GM12875 (cell line): ENCODE results near the gene CEMP1.

Source experiments
- H3K4me3 ChIP-seq: one replicate; pipeline ENCODE4 v1.5.1; 2011; ENCODE audit warnings: low read depth, low read length, control low read depth
- TF ChIP-seq, protein P1 (sequence below): IDR thresholded peaks from 2 replicates; pipeline ENCODE4 v1.5.1; 2011; ENCODE audit warnings: low read depth, mild to moderate bottlenecking, control low read depth, inconsistent platforms, low read length, moderate library complexity, borderline replicate concordance; ENCODE audit not compliant: insufficient read depth

Gene CEMP1

DNA sequence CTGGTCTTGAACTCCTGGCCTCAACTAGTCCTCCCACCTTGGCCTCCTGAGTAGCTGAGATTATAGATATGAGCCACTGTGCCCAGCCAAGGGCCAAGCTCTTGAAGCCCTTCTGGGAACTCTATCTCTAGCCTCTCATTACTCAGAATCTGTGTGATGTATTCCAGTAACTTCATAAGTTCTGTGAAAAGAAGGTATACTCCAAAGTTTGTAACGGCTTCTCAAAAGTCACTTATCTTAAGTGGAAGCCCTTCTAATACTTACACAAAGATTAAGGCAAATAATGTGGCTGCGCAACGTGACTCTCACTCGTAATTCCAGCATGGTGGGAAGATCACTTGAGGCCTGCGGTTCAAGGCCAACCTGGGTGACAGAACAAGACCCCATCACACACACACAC, 36.6 kb downstream of the CEMP1 start:
- TF ChIP-seq, protein P1, sequence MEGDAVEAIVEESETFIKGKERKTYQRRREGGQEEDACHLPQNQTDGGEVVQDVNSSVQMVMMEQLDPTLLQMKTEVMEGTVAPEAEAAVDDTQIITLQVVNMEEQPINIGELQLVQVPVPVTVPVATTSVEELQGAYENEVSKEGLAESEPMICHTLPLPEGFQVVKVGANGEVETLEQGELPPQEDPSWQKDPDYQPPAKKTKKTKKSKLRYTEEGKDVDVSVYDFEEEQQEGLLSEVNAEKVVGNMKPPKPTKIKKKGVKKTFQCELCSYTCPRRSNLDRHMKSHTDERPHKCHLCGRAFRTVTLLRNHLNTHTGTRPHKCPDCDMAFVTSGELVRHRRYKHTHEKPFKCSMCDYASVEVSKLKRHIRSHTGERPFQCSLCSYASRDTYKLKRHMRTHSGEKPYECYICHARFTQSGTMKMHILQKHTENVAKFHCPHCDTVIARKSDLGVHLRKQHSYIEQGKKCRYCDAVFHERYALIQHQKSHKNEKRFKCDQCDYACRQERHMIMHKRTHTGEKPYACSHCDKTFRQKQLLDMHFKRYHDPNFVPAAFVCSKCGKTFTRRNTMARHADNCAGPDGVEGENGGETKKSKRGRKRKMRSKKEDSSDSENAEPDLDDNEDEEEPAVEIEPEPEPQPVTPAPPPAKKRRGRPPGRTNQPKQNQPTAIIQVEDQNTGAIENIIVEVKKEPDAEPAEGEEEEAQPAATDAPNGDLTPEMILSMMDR = no peak
- no peak overlapping the region for H3K4me3 ChIP-seq

DNA sequence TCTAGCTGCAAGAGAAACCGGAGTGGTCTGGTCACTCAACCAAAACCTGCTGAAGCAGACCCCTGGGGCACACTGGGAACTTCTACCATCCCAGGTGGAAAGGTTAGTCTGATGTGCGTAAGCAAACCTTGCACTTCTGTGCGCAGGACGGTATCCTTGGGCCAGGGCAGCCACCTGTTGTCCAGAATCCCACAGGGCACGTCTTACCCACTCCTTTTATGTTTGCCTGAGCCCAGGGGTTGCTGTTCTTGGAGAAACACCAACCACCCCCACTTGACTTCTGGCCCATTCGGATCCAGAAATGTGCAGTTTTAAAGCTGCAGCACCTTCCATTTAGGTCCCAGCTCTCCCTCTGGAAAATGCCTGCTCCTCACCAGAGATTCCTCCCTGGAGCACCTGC, 37.6 kb downstream of the CEMP1 start:
- TF ChIP-seq, protein P1 = no peak
- H3K4me3 ChIP-seq = no peak overlapping the region

DNA sequence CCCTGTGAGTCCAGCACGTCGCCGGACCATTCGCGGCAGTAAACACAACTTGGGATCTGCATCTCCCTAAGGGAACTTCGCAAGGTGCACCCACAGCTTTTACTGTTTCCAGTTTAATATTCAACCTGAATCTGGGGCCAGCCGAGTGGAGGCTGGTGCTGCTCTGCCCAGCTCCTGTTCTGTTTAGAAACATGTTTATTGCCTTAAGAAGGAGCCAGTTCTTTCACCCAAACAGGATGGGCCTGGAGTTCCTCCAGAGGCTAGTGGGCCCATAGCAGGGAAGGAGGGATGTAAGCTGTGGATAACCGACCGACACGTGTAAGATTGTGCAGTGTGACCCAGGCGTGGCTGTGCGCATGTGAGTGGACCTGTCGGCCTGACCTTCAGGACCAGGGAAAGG, 38.9 kb downstream of the CEMP1 start:
- no peak overlapping the region for H3K4me3 ChIP-seq
- TF ChIP-seq, protein P1 = no peak

DNA sequence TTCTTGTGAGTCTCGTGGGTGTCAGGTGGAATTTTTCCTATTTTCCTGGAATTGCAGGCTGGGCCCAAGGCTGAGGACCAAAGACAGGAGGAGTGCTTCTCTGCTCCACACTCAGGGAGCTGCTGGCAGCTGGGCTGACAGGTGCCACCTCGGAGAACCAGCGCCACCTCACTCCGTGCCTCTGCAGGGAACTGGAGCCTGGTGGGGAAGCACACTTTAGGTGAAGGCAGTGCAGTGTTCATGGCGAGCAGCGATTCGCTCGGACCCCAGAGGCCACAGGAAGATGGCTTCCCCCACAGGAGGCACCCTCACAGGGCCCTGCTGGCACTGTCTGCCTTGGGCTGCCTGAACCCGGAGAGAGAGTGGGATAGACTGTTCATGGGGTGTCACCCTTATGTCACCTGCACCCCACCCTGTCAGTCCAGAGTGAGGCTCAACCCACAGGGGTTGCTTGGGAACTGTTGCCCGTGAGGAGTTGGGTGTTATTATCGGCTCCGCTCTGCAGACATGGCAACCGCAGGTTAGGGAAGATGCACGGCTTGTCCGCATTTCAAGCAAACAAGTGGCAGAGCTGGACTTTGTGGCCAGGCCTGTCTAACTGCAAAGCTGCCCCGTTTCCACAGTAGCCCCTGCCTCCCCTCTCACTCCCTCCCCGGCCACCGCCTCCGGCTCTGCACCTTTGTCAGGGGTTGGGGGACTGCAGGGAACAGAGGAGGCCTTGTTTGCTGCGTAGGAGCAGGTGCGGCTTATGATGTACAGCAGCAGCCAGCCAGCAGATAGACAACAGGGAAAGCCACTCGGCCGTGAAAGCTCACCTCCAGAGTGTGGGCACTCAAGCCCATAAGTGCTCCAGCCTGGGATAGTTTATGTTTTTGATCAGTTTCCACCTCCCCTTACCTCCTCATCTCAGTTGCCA, 40.8 kb downstream of the CEMP1 start:
- H3K4me3 ChIP-seq = no peak overlapping the region
- TF ChIP-seq, protein P1 = no peak

DNA sequence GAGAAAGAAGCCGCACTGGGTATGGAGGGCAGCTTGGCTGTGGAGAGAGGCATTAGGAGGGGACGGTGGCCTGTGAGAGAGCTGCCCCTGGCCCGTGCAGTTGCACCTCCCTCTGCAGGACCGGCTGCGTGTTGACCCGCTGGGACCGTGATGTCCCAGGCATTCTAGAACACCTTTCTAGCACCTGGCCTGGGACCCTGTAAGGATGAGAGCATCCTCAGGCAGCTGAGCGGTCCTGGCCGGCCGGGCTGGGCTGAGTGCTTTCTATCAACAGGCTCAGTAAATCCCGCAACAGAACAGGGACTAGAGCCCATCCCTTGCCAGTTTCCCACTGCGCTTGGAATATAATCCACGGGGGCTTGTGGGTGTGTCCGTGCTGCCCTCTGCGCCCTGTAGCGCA, 41.6 kb downstream of the CEMP1 start:
- TF ChIP-seq, protein P1 = no peak
- H3K4me3 ChIP-seq = no peak overlapping the region

DNA sequence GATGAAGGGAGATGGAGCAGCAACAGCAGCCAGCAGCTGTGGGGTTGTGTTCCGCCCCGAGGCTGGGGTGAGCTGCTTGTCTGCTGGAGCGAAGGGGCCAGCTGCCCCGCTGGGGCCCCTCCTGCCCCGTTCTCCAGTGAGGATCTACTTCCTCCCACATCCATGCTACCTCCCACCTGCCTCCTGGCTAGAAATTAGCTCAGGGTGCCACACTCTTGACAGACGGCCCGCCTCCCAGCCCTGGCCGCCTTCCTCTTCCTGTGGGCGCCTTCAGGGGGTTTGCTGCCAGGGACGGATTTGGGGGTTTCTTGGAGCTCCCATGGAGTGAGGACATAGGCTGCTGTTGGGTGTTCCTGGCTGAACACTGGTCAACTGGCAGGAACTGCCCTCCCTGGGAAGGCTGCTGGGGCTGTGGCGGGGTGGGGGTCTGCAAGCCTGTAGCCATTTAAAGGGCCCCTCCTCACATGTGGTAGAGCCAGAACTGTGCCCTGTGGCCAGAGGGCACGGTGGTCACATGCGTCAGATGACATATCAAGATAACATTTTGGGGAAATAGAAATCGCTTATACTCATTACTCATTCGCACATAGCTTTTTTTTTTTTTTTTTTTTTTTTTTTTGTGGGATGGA, 43.2 kb downstream of the CEMP1 start:
- H3K4me3 ChIP-seq = no peak overlapping the region
- TF ChIP-seq, protein P1 = no peak

DNA sequence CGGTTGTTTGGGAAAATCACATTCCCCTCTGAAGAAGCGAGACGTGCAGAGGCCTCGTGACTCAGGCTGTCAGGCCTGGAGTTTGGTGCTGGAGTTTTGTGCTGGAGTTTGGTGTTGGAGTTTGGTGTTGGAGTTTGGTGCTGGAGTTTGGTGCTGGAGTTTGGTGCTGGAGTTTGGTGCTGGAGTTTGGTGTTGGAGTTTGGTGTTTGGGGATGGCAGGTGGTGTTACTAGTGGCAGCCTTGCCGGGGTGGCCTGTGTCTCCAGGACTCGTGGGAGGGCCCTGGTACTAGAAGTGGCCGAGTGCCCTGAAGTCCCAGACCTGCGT, 43.7 kb downstream of the CEMP1 start:
- no peak overlapping the region for H3K4me3 ChIP-seq
- TF ChIP-seq, protein P1 = no peak
